Caco-2 (cell line): ENCODE measurements around the gene NCAPD3. TPM values are rescaled to one million over a fixed set of nuclear protein-coding genes. Genes with fewer than 3 reads are reported as not detected.

Experiments
- BruUV-seq: library from RNA; stranded (reverse); fragments of 400-500 nt; replicated peaks from 2 replicates; lab custom pipeline; 2021; lab: Mats Ljungman, UMichigan
- CTCF ChIA-PET: fragments of 300-600 bp; sonication (Branson Sonifier 250); formaldehyde crosslinking; loops from one replicate; lab custom pipeline; 2022; ENCODE audit warnings: antibody characterized with exemption; lab: Charles Lee
- POLR2A ChIA-PET: fragments of 300-600 bp; sonication (Branson Sonifier 250); formaldehyde crosslinking; loops from one replicate; lab custom pipeline; 2022; ENCODE audit warnings: antibody characterized with exemption; lab: Charles Lee
- DNase-seq, 2 experiments: peaks; one replicate each; pipeline versions ENCODE4 v3.0.0 to v3.0.0-alpha.2; 2020 to 2022
- H3K27me3 ChIP-seq: replicated peaks from 2 replicates; pipeline ENCODE4 v1.6.0; 2011; ENCODE audit warnings: low read length; ENCODE audit not compliant: control insufficient read depth, insufficient read depth
- H3K36me3 ChIP-seq: 2 replicates; pipeline ENCODE4 v1.5.1; 2011; ENCODE audit warnings: low read length; ENCODE audit not compliant: control insufficient read depth, insufficient read depth
- H3K4me1 ChIP-seq: fragments of 250-450 bp; sonication (Bioruptor Pico); 2 replicates; pipeline ENCODE4 v1.5.1; 2020; ENCODE audit warnings: mild to moderate bottlenecking
- H3K4me3 ChIP-seq: 2 replicates; pipeline ENCODE4 v1.5.1; 2011; ENCODE audit warnings: low read depth, mild to moderate bottlenecking, control low read depth, low read length
- H3K9me3 ChIP-seq: fragments of 250-450 bp; sonication (Bioruptor Pico); 2 replicates; pipeline ENCODE4 v1.5.1; 2020; ENCODE audit warnings: mild to moderate bottlenecking, moderate library complexity
- H3K27ac Mint-ChIP-seq: one replicate; pipeline ENCODE4 v1.8.0; 2022; ENCODE audit warnings: mixed read lengths; ENCODE audit not compliant: unreplicated experiment
- H3K27me3 Mint-ChIP-seq: one replicate; pipeline ENCODE4 v1.8.0; 2022; ENCODE audit warnings: mixed read lengths; ENCODE audit not compliant: insufficient read depth, unreplicated experiment
- H3K36me3 Mint-ChIP-seq: one replicate; pipeline ENCODE4 v1.8.0; 2022; ENCODE audit warnings: mild to moderate bottlenecking, mixed read lengths; ENCODE audit not compliant: insufficient read depth, unreplicated experiment
- H3K4me1 Mint-ChIP-seq: one replicate; pipeline ENCODE4 v1.8.0; 2022; ENCODE audit warnings: low read depth, mixed read lengths; ENCODE audit not compliant: unreplicated experiment
- H3K4me3 Mint-ChIP-seq: one replicate; pipeline ENCODE4 v1.8.0; 2022; ENCODE audit warnings: mild to moderate bottlenecking, moderate library complexity, mixed read lengths; ENCODE audit not compliant: unreplicated experiment
- H3K9me3 Mint-ChIP-seq: one replicate; pipeline ENCODE4 v1.8.0; 2022; ENCODE audit warnings: mixed read lengths; ENCODE audit not compliant: unreplicated experiment
- CTCF ChIP-seq, 2 experiments: fragments of 200-600 bp in 1 of 2; IDR thresholded peaks; 1 replicate in 1 of 2; 2 replicates in 1 of 2; pipeline versions ENCODE4 v1.5.1 to v1.8.0; 2011 to 2022; ENCODE audit warnings: antibody characterized with exemption in 1 of 2, control low read depth in 1 of 2, inconsistent platforms in 1 of 2, low read depth in 1 of 2, low read length in 1 of 2, mild to moderate bottlenecking in 1 of 2, moderate library complexity in 1 of 2; ENCODE audit not compliant: insufficient read depth in 1 of 2, severe bottlenecking in 1 of 2, unreplicated experiment in 1 of 2
- intact Hi-C: fragments of 100-400 bp; cut with micrococcal nuclease; formaldehyde crosslinking; loops from one replicate; pipeline ENCODE4 v1.10.0; 2022; ENCODE audit not compliant: unreplicated experiment
- total RNA-seq: library from RNA; stranded (reverse); gene quantifications from 2 replicates; pipeline ENCODE4 v1.2.3, GENCODE V29; 2022

Gene NCAPD3
- total RNA-seq, 1 experiment from 2014 or later: 108 TPM

- CTCF ChIA-PET: no interaction called here
- TF ChIP-seq CTCF (IDR thresholded peaks at IDR 0.05; ENCODE audit: insufficient read depth in 1 of 2, low read depth in 1 of 2, low read length in 1 of 2, severe bottlenecking in 1 of 2, unreplicated experiment in 1 of 2): no peak
- Mint-ChIP-seq H3K9me3 (no peaks in the 10 kb centered on the region), H3K4me1 (no peaks in the 10 kb centered on the region), H3K27ac (no peak overlapping the region), H3K4me3 (no peak overlapping the region), H3K36me3 (peaks cover 66% of the 10 kb centered on the region), H3K27me3 (no peaks in the 10 kb centered on the region)
- peaks cover 8% of the 10 kb centered on the region for H3K36me3 ChIP-seq
- intact Hi-C loops: no loop called here
- DNase-seq: no peak
- BruUV-seq: no TSS peak
- POLR2A ChIA-PET: no interaction called here
- H3K27me3 ChIP-seq: no peaks in the 10 kb centered on the region
- H3K9me3 ChIP-seq: no peaks in the 10 kb centered on the region
- H3K4me3 ChIP-seq: no peak overlapping the region
- no peaks in the 10 kb centered on the region for H3K4me1 ChIP-seq
Measured at GRCh38 chr11:134154441-134154840, 69.3 kb downstream of the NCAPD3 start.

GRCh38 chr11:134153147-134153905, 70.4 kb downstream of the NCAPD3 start:
- no peaks in the 10 kb centered on the region for H3K9me3 Mint-ChIP-seq
- H3K9me3 ChIP-seq: no peaks in the 10 kb centered on the region
- H3K27me3 ChIP-seq: no peaks in the 10 kb centered on the region
- ChIA-PET CTCF (no interaction called here), POLR2A (no interaction called here)
- no peak overlapping the region for H3K4me3 Mint-ChIP-seq
- intact Hi-C loops: no loop called here
- peaks cover 59% of the 10 kb centered on the region for H3K36me3 Mint-ChIP-seq
- no peak for TF ChIP-seq CTCF (IDR thresholded peaks at IDR 0.05; ENCODE audit: insufficient read depth in 1 of 2, low read depth in 1 of 2, low read length in 1 of 2, severe bottlenecking in 1 of 2, unreplicated experiment in 1 of 2)
- no peak overlapping the region for H3K27ac Mint-ChIP-seq
- BruUV-seq: no TSS peak
- H3K36me3 ChIP-seq: peaks cover 7% of the 10 kb centered on the region
- no peaks in the 10 kb centered on the region for H3K4me1 Mint-ChIP-seq
- DNase-seq: no peak
- no peaks in the 10 kb centered on the region for H3K27me3 Mint-ChIP-seq
- H3K4me1 ChIP-seq: no peaks in the 10 kb centered on the region
- no peak overlapping the region for H3K4me3 ChIP-seq

GRCh38 chr11:134152696-134153095, 71.1 kb downstream of the NCAPD3 start:
- TF ChIP-seq CTCF (IDR thresholded peaks at IDR 0.05; ENCODE audit: insufficient read depth in 1 of 2, low read depth in 1 of 2, low read length in 1 of 2, severe bottlenecking in 1 of 2, unreplicated experiment in 1 of 2): no peak
- BruUV-seq: TSS peak; percentile 44
- Mint-ChIP-seq H3K4me1 (no peaks in the 10 kb centered on the region), H3K27ac (no peak overlapping the region), H3K4me3 (no peak overlapping the region), H3K27me3 (no peaks in the 10 kb centered on the region), H3K9me3 (no peaks in the 10 kb centered on the region), H3K36me3 (peaks cover 59% of the 10 kb centered on the region)
- Histone ChIP-seq H3K4me1 (no peaks in the 10 kb centered on the region), H3K4me3 (no peak overlapping the region), H3K9me3 (no peaks in the 10 kb centered on the region), H3K27me3 (no peaks in the 10 kb centered on the region), H3K36me3 (peaks cover 7% of the 10 kb centered on the region)
- ChIA-PET CTCF (no interaction called here), POLR2A (no interaction called here)
- intact Hi-C loops: no loop called here
- no peak for DNase-seq
